Right atrium auricular region (tissue), 2 donors: ENCODE measurements around the gene CCDC154. TPM values are rescaled to one million over a fixed set of nuclear protein-coding genes. Genes with fewer than 3 reads are reported as not detected.

ENCODE experiments used
- DNase-seq: peaks from one replicate; pipeline ENCODE4 v3.0.0-alpha.2; 2019; ENCODE audit warnings: low spot score
- H3K27ac ChIP-seq, 2 donors: fragments of 200-600 bp; sonication (generic); 1 replicate in 1 of 2; 2 replicates in 1 of 2; pipeline ENCODE4 v1.5.1; 2016 to 2019
- H3K27me3 ChIP-seq, 2 donors: fragments of 200-600 bp; sonication (generic); one replicate each; pipeline versions ENCODE4 v1.5.1 to v1.6.0; 2017 to 2019
- H3K36me3 ChIP-seq: fragments of 200-600 bp; sonication (generic); one replicate; pipeline ENCODE4 v1.5.1; 2016
- H3K4me1 ChIP-seq, 2 donors: fragments of 200-600 bp; sonication (generic); one replicate each; pipeline versions ENCODE4 v1.5.1 to v1.6.0; 2017 to 2019
- H3K4me3 ChIP-seq, 2 donors: fragments of 200-600 bp; sonication (generic); 1 replicate in 1 of 2; 2 replicates in 1 of 2; pipeline ENCODE4 v1.5.1; 2017 to 2019; ENCODE audit warnings: mild to moderate bottlenecking in 1 of 2, moderate library complexity in 1 of 2
- H3K9me3 ChIP-seq, 2 donors: fragments of 200-600 bp; sonication (generic); one replicate each; pipeline ENCODE4 v1.5.1; 2019
- CTCF ChIP-seq, 2 donors: fragments of 200-600 bp; sonication (generic); IDR thresholded peaks; one replicate each; pipeline ENCODE4 v1.5.1; 2019; ENCODE audit warnings: antibody characterized with exemption in 2 of 2
- total RNA-seq, 2 donors: library from RNA; depleted of rRNA; stranded (reverse); fragments of >200 nt; gene quantifications; one replicate each; pipeline ENCODE4 v1.1.0, GENCODE V29; 2016

Gene CCDC154
- total RNA-seq, 2 donors from 2014 or later: not detected

GRCh38 chr16:1428511-1428910 is 15.8 kb downstream of the CCDC154 start:
- Histone ChIP-seq H3K36me3 (no peaks in the 10 kb centered on the region), H3K4me1 (peaks cover 0 to 6% of the 10 kb centered on the region in 2 donors), H3K4me3 (no peak overlapping the region), H3K27ac (no peak overlapping the region), H3K9me3 (no peaks in the 10 kb centered on the region), H3K27me3 (no peaks in the 10 kb centered on the region)
- peak in 1 of 2 donors; percentile 57 for TF ChIP-seq CTCF (IDR thresholded peaks at IDR 0.05)
- DNase-seq: no peak

GRCh38 chr16:1427473-1428461 is 16.6 kb downstream of the CCDC154 start:
- Histone ChIP-seq H3K9me3 (no peaks in the 10 kb centered on the region), H3K36me3 (no peaks in the 10 kb centered on the region), H3K4me3 (no peak overlapping the region), H3K27ac (no peak overlapping the region), H3K27me3 (no peaks in the 10 kb centered on the region), H3K4me1 (peaks cover 0 to 6% of the 10 kb centered on the region in 2 donors)
- TF ChIP-seq CTCF (IDR thresholded peaks at IDR 0.05): no peak
- no peak for DNase-seq

- no peaks in the 10 kb centered on the region for H3K36me3 ChIP-seq
- TF ChIP-seq CTCF (IDR thresholded peaks at IDR 0.05): no peak
- no peak for DNase-seq
- H3K9me3 ChIP-seq: no peaks in the 10 kb centered on the region
- peaks cover 0 to 6% of the 10 kb centered on the region in 2 donors for H3K4me1 ChIP-seq
- no peaks in the 10 kb centered on the region for H3K27me3 ChIP-seq
- no peak overlapping the region for H3K27ac ChIP-seq
- no peak overlapping the region for H3K4me3 ChIP-seq
These were observed 17.5 kb downstream of the CCDC154 start for GRCh38 chr16:1426734-1427471.

GRCh38 chr16:1425616-1426370 is 18.6 kb downstream of the CCDC154 start:
- H3K27ac ChIP-seq: no peak overlapping the region
- no peak overlapping the region for H3K4me3 ChIP-seq
- TF ChIP-seq CTCF (IDR thresholded peaks at IDR 0.05): no peak
- no peak for DNase-seq
- no peaks in the 10 kb centered on the region for H3K27me3 ChIP-seq
- H3K4me1 ChIP-seq: peaks cover 0 to 6% of the 10 kb centered on the region in 2 donors
- H3K36me3 ChIP-seq: no peaks in the 10 kb centered on the region
- H3K9me3 ChIP-seq: no peaks in the 10 kb centered on the region

GRCh38 chr16:1424028-1424427 is 20.3 kb downstream of the CCDC154 start:
- DNase-seq: no peak
- H3K27ac ChIP-seq: no peak overlapping the region
- H3K36me3 ChIP-seq: no peaks in the 10 kb centered on the region
- no peaks in the 10 kb centered on the region for H3K9me3 ChIP-seq
- H3K4me1 ChIP-seq: peaks cover 0 to 17% of the 10 kb centered on the region in 2 donors
- no peak overlapping the region for H3K4me3 ChIP-seq
- TF ChIP-seq CTCF (IDR thresholded peaks at IDR 0.05): no peak
- no peaks in the 10 kb centered on the region for H3K27me3 ChIP-seq
